K562 (cell line): ENCODE measurements around the gene ZDHHC24. TPM values are rescaled to one million over a fixed set of nuclear protein-coding genes. Genes with fewer than 3 reads are reported as not detected.
A peak's percentile ranks its signal among the peaks of the same experiment; 100 is the strongest.

Experiments used
- BCL6 ChIP-seq: fragments of 250-450 bp; sonication (Bioruptor Pico); IDR thresholded peaks from 2 replicates; pipeline ENCODE4 v1.4.0; 2020
- CCAR2 ChIP-seq: fragments of 200-400 bp; formaldehyde crosslinking; IDR thresholded peaks from 2 replicates; pipeline ENCODE4 v1.6.1; 2017; ENCODE audit warnings: mild to moderate bottlenecking, low read depth, low read length
- CTBP1 ChIP-seq: fragments of 450-650 bp; IDR thresholded peaks from 2 replicates; pipeline ENCODE4 v1.6.1; 2016; ENCODE audit warnings: borderline replicate concordance
- FIP1L1 ChIP-seq: fragments of 200-400 bp; formaldehyde crosslinking; IDR thresholded peaks from 2 replicates; pipeline ENCODE4 v1.6.1; 2018; ENCODE audit warnings: mild to moderate bottlenecking, low read depth, low read length; ENCODE audit not compliant: poor library complexity, severe bottlenecking
- HDAC2 ChIP-seq: fragments of 450-650 bp; IDR thresholded peaks from 2 replicates; pipeline ENCODE4 v1.6.1; 2016; ENCODE audit warnings: mild to moderate bottlenecking
- IFI16 ChIP-seq: fragments of 250-450 bp; sonication (Bioruptor Pico); IDR thresholded peaks from 2 replicates; pipeline ENCODE4 v2.1.2; 2022; ENCODE audit warnings: mild to moderate bottlenecking, inconsistent platforms
- KDM2B ChIP-seq: fragments of 250-450 bp; sonication (Bioruptor Pico); IDR thresholded peaks from 2 replicates; pipeline ENCODE4 v1.8.0; 2021; ENCODE audit warnings: mild to moderate bottlenecking, moderate library complexity
- NR1H2 ChIP-seq: sonication (generic); formaldehyde crosslinking; IDR thresholded peaks from 2 replicates; pipeline ENCODE4 v1.4.0; 2020; ENCODE audit warnings: mild to moderate bottlenecking, missing genetic modification reagents
- PHF21A ChIP-seq: fragments of 450-650 bp; IDR thresholded peaks from 2 replicates; pipeline ENCODE4 v1.6.1; 2017; ENCODE audit warnings: low read depth, borderline replicate concordance
- PML ChIP-seq: IDR thresholded peaks from 2 replicates; pipeline ENCODE4 v1.6.1; 2012; ENCODE audit warnings: low read length, inconsistent platforms
- SMC3 ChIP-seq: conservative IDR thresholded peaks from 2 replicates; pipeline ENCODE4 v1.6.1; 2011; ENCODE audit warnings: low read depth, low read length, improper control_type of control experiment; ENCODE audit not compliant: insufficient read depth
- SRSF7 ChIP-seq: fragments of 200-400 bp; formaldehyde crosslinking; optimal IDR thresholded peaks from 2 replicates; pipeline ENCODE3; 2017; ENCODE audit warnings: mild to moderate bottlenecking, low read depth, low read length
- STAG1 ChIP-seq: sonication (generic); formaldehyde crosslinking; IDR thresholded peaks from 2 replicates; pipeline ENCODE4 v1.5.0; 2020; ENCODE audit warnings: missing genetic modification reagents, borderline replicate concordance
- TAF9B ChIP-seq: fragments of 450-650 bp; IDR thresholded peaks from 2 replicates; pipeline ENCODE4 v1.6.1; 2018; ENCODE audit warnings: mild to moderate bottlenecking; ENCODE audit not compliant: partially characterized antibody
- ZNF12 ChIP-seq: sonication (generic); formaldehyde crosslinking; IDR thresholded peaks from 2 replicates; pipeline ENCODE4 v1.4.0; 2020; ENCODE audit warnings: mild to moderate bottlenecking, missing genetic modification reagents
- ZNF57 ChIP-seq: fragments of 450-650 bp; formaldehyde crosslinking; IDR thresholded peaks from 2 replicates; pipeline ENCODE4 v1.4.0; 2020; ENCODE audit warnings: mild to moderate bottlenecking, moderate library complexity
- ZNF696 ChIP-seq: fragments of 250-450 bp; sonication (Bioruptor Pico); conservative IDR thresholded peaks from 2 replicates; pipeline ENCODE4 v1.4.0; 2020; ENCODE audit warnings: mild to moderate bottlenecking, moderate library complexity
- polyA plus RNA-seq, 8 experiments: library from polyadenylated mRNA; depleted of rRNA in 4 of 8; stranded (reverse) in 5 of 8; unstranded in 3 of 8; fragments of >200 nt; fragmentation: Nextera tagmentation in 2 of 8; fragmentation: Illumina TruSeq in 1 of 8; extraction: Ambion mirVana in 2 of 8; extraction: Trizol in 1 of 8; gene quantifications; 2 replicates each; pipeline versions ENCODE4 v1.2.1 to v1.2.3, GENCODE V29; 2011 to 2014; ENCODE audit warnings: inconsistent platforms in 1 of 8, missing spikeins in 1 of 8
- total RNA-seq, 7 experiments: library from RNA; depleted of rRNA in 6 of 7; stranded (reverse); fragments of >200 nt in 6 of 7; fragmentation: Illumina TruSeq in 2 of 7; extraction: Trizol in 2 of 7; gene quantifications; 2 replicates each; pipeline versions ENCODE4 v1.2.1 to v1.2.3, GENCODE V29; 2011 to 2021; ENCODE audit warnings: low replicate concordance in 1 of 7
- TF ChIP-seq, protein P1 (sequence below): fragments of 250-450 bp; sonication (Bioruptor Pico); IDR thresholded peaks from 2 replicates; pipeline ENCODE4 v1.5.0; 2020; ENCODE audit warnings: mild to moderate bottlenecking, borderline replicate concordance
- TF ChIP-seq, protein P2 (sequence below): fragments of 250-450 bp; sonication (Bioruptor Pico); IDR thresholded peaks from 2 replicates; pipeline ENCODE4 v1.8.0; 2022; ENCODE audit warnings: inconsistent platforms, mild to moderate bottlenecking, moderate library complexity, borderline replicate concordance
- TF ChIP-seq, protein P3 (sequence below), 2 experiments: fragments of 150-350 bp in 1 of 2; IDR thresholded peaks; 2 replicates each; pipeline ENCODE4 v1.6.1; 2012 to 2016; ENCODE audit warnings: low read depth in 2 of 2, low read length in 2 of 2, mild to moderate bottlenecking in 1 of 2, moderate library complexity in 1 of 2

ZDHHC24 gene
- total and polyA plus RNA-seq, 9 of the 15 experiments (the other 6 are each of a cell fraction or from before 2014, with no cell fraction given), result 0.45 to 11.2 (median 2.7) TPM

DNA sequence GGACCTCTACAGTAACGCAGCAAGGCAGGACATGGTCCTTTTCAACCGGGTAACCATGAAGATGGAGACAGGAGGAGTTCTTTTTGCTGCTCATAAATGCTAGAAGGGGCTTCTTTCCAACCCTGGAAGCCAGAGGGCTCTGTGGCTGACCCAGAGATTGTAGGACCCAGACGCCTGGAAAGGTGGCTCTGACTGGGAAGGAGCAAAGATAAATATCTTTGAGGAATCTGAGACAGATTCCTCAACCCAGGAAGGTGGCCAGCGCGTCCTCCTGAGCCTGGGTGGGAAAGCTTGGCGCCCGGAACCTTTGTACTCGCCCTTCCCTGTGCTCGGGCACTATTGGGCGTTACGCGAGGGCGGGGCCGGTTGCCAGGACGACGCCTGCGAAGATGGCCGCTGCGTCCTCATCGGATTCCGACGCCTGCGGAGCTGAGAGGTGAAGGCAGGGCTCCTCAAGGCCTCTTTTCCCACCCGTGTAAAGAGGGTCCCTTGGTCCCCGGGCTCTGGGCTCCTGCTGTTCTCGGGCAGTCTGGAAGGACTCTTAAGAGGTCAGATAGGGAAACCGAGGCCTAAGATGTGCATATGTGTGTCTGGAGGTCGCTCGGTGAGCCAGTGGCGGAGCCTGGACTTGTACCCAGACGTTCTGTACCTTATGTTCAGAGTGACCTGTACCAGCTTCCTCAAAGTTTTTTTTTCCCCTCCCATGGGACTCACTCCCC lies 35.4 kb downstream of the ZDHHC24 start, which contains the start of gene BBS1 (continued):
- TF ChIP-seq, protein P1, sequence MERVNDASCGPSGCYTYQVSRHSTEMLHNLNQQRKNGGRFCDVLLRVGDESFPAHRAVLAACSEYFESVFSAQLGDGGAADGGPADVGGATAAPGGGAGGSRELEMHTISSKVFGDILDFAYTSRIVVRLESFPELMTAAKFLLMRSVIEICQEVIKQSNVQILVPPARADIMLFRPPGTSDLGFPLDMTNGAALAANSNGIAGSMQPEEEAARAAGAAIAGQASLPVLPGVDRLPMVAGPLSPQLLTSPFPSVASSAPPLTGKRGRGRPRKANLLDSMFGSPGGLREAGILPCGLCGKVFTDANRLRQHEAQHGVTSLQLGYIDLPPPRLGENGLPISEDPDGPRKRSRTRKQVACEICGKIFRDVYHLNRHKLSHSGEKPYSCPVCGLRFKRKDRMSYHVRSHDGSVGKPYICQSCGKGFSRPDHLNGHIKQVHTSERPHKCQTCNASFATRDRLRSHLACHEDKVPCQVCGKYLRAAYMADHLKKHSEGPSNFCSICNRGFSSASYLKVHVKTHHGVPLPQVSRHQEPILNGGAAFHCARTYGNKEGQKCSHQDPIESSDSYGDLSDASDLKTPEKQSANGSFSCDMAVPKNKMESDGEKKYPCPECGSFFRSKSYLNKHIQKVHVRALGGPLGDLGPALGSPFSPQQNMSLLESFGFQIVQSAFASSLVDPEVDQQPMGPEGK (CRISPR knock-in tag), result no peak
- TF ChIP-seq, protein P2, sequence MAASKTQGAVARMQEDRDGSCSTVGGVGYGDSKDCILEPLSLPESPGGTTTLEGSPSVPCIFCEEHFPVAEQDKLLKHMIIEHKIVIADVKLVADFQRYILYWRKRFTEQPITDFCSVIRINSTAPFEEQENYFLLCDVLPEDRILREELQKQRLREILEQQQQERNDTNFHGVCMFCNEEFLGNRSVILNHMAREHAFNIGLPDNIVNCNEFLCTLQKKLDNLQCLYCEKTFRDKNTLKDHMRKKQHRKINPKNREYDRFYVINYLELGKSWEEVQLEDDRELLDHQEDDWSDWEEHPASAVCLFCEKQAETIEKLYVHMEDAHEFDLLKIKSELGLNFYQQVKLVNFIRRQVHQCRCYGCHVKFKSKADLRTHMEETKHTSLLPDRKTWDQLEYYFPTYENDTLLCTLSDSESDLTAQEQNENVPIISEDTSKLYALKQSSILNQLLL (CRISPR knock-in tag), result no peak
- TF ChIP-seq KDM2B, result no peak
- no peak for TF ChIP-seq SRSF7
- TF ChIP-seq IFI16 (CRISPR knock-in tag), result no peak
- TF ChIP-seq HDAC2, result peak; percentile 56; the same call in 1 of the 2 replicates
- TF ChIP-seq TAF9B, result peak; percentile 91
- TF ChIP-seq PHF21A, result no peak
- no peak for TF ChIP-seq ZNF696 (CRISPR knock-in tag)
- TF ChIP-seq SMC3, result no peak
- TF ChIP-seq BCL6 (CRISPR knock-in tag), result no peak
- TF ChIP-seq, protein P3, sequence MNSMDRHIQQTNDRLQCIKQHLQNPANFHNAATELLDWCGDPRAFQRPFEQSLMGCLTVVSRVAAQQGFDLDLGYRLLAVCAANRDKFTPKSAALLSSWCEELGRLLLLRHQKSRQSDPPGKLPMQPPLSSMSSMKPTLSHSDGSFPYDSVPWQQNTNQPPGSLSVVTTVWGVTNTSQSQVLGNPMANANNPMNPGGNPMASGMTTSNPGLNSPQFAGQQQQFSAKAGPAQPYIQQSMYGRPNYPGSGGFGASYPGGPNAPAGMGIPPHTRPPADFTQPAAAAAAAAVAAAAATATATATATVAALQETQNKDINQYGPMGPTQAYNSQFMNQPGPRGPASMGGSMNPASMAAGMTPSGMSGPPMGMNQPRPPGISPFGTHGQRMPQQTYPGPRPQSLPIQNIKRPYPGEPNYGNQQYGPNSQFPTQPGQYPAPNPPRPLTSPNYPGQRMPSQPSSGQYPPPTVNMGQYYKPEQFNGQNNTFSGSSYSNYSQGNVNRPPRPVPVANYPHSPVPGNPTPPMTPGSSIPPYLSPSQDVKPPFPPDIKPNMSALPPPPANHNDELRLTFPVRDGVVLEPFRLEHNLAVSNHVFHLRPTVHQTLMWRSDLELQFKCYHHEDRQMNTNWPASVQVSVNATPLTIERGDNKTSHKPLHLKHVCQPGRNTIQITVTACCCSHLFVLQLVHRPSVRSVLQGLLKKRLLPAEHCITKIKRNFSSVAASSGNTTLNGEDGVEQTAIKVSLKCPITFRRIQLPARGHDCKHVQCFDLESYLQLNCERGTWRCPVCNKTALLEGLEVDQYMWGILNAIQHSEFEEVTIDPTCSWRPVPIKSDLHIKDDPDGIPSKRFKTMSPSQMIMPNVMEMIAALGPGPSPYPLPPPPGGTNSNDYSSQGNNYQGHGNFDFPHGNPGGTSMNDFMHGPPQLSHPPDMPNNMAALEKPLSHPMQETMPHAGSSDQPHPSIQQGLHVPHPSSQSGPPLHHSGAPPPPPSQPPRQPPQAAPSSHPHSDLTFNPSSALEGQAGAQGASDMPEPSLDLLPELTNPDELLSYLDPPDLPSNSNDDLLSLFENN (IDR thresholded peaks at IDR 0.05; ENCODE audit: low read depth in 2 of 2, low read length in 2 of 2), result 0 out of 4 replicates have a peak, but pooled peaks of 1 of the 2 experiments have one; percentile 64
- TF ChIP-seq FIP1L1, result no peak
- no peak for TF ChIP-seq ZNF57
- TF ChIP-seq NR1H2 (CRISPR knock-in tag), result peak; percentile 76; the same call in 1 of the 2 replicates
- TF ChIP-seq STAG1 (CRISPR knock-in tag), result no peak
- peak; percentile 46; the same call in 1 of the 2 replicates for TF ChIP-seq ZNF12
- TF ChIP-seq CCAR2, result peak; percentile 62; the same call in 1 of the 2 replicates
- peak; percentile 87 for TF ChIP-seq CTBP1
- peak; percentile 54 for TF ChIP-seq PML
